ENCODE data around the gene CENPN. TPM values are rescaled to one million over a fixed set of nuclear protein-coding genes. Genes with fewer than 3 reads are reported as not detected.

Gene CENPN
- total RNA-seq, 1 experiment from 2014 or later = 78.6 TPM

GRCh38 chr16:81073560-81074330, 66.7 kb downstream of the CENPN start:
- Histone ChIP-seq H4K91ac (ENCODE audit: insufficient read length, low read depth, low read length) (no peak overlapping the region), H3K4me2 (ENCODE audit: insufficient read depth, insufficient read length, low read length) (no peak overlapping the region), H3K14ac (ENCODE audit: insufficient read depth, low read length) (no peak overlapping the region), H3K4ac (ENCODE audit: low read depth, low read length) (no peak overlapping the region), H3K9me3 (ENCODE audit: control insufficient read depth, low read depth, low read length) (no peaks in the 10 kb centered on the region), H3K56ac (ENCODE audit: insufficient read length, low read depth, low read length) (no peak overlapping the region), H3K79me2 (ENCODE audit: insufficient read depth, low read length) (no peaks in the 10 kb centered on the region), H2BK12ac (ENCODE audit: insufficient read length, low read depth, low read length) (no peak overlapping the region), H3K9ac (ENCODE audit: extremely low read depth, insufficient read length, low read length) (no peak overlapping the region), H3K23ac (ENCODE audit: insufficient read length, low read depth, low read length) (no peak overlapping the region), H3K18ac (ENCODE audit: insufficient read length, low read depth, low read length) (no peak overlapping the region), H4K20me1 (ENCODE audit: control insufficient read depth, insufficient read depth, insufficient read length) (no peaks in the 10 kb centered on the region), H4K5ac (ENCODE audit: insufficient read length, low read depth, low read length) (no peak overlapping the region), H3K27ac (ENCODE audit: insufficient read length, low read depth, low read length) (no peak overlapping the region), H3K4me1 (ENCODE audit: insufficient read depth, low read length) (no peaks in the 10 kb centered on the region), H2AFZ (ENCODE audit: low read length) (no peak overlapping the region), H2BK15ac (ENCODE audit: low read depth, low read length) (no peak overlapping the region), H4K8ac (replicated peaks; ENCODE audit: insufficient read length, low read depth, low read length) (no peak overlapping the region), H2BK5ac (ENCODE audit: insufficient read length, low read length) (no peak overlapping the region), H3T11ph (ENCODE audit: low read length) (no peak overlapping the region), H3K27me3 (ENCODE audit: insufficient read depth, low read length) (no peaks in the 10 kb centered on the region), H3K79me1 (ENCODE audit: insufficient read depth, low read depth, low read length, poor library complexity, severe bottlenecking) (no peaks in the 10 kb centered on the region), H2BK20ac (ENCODE audit: low read depth, low read length, poor library complexity, severe bottlenecking) (no peak overlapping the region), H2AK5ac (ENCODE audit: insufficient read length, low read length) (no peak overlapping the region), H3K23me2 (ENCODE audit: insufficient read length, low read depth, low read length, poor library complexity, severe bottlenecking) (peaks cover 8% of the 10 kb centered on the region), H2BK120ac (ENCODE audit: low read depth, low read length, poor library complexity, severe bottlenecking) (no peak overlapping the region)
- no peaks in the 10 kb centered on the region for H3K36me3 Mint-ChIP-seq (ENCODE audit: insufficient read depth in 1 of 3, low read depth in 3 of 3)
- no peaks in the 10 kb centered on the region for H3K9me3 Mint-ChIP-seq
- peaks cover 11 to 12% of the 10 kb centered on the region in 2 experiments for H3K4me1 Mint-ChIP-seq
- DNase-seq = no peak
- no CpG with 5 or more reads among the region's 5 CpGs for WGBS (ENCODE audit: extremely low coverage, insufficient read length, low lambda C conversion rate)
- no peak for TF ChIP-seq CTCF (conservative IDR thresholded peaks at IDR 0.05)
- H3K27ac Mint-ChIP-seq = no peak overlapping the region
- no peak overlapping the region for H3K4me3 Mint-ChIP-seq
- H3K27me3 Mint-ChIP-seq (ENCODE audit: low read depth) = no peaks in the 10 kb centered on the region; the same call in 1 of the 2 replicates
